Activated gamma-delta T cell (primary cell): ENCODE results near the gene GOLT1A.

ENCODE experiments used
- DNase-seq: peaks from one replicate; lab custom pipeline; 2025; lab: John Stamatoyannopoulos, UW

GOLT1A gene

GRCh38 chr1:204192589-204193352 is 21.0 kb downstream of the GOLT1A start:
- no peak for DNase-seq

- DNase-seq, result no peak
These were observed 21.7 kb downstream of the GOLT1A start for GRCh38 chr1:204192046-204192445.

- DNase-seq, result no peak
These were observed 22.3 kb downstream of the GOLT1A start for GRCh38 chr1:204191456-204191855.

- DNase-seq, result no peak
These were observed 23.3 kb downstream of the GOLT1A start for GRCh38 chr1:204190212-204191211.

GRCh38 chr1:204188959-204189639 is 24.7 kb downstream of the GOLT1A start:
- DNase-seq, result no peak

GRCh38 chr1:204186597-204186996 is 27.2 kb downstream of the GOLT1A start:
- no peak for DNase-seq

- DNase-seq, result no peak
These were observed 32.7 kb downstream of the GOLT1A start for GRCh38 chr1:204181116-204181515.

- no peak for DNase-seq
These were observed 33.7 kb downstream of the GOLT1A start for GRCh38 chr1:204180133-204180532.

- DNase-seq, result no peak
These were observed 35.1 kb downstream of the GOLT1A start for GRCh38 chr1:204178487-204179281.

- DNase-seq, result no peak
These were observed 36.7 kb downstream of the GOLT1A start for GRCh38 chr1:204177133-204177532.

- DNase-seq, result no peak
These were observed 37.7 kb downstream of the GOLT1A start for GRCh38 chr1:204176049-204176448.

- DNase-seq, result no peak
These were observed 38.8 kb downstream of the GOLT1A start for GRCh38 chr1:204174958-204175357.

GRCh38 chr1:204172404-204173029 is 41.3 kb downstream of the GOLT1A start:
- no peak for DNase-seq

GRCh38 chr1:204171751-204172178 is 42.0 kb downstream of the GOLT1A start:
- no peak for DNase-seq

GRCh38 chr1:204170494-204171155 is 43.2 kb downstream of the GOLT1A start:
- DNase-seq, result no peak

- no peak for DNase-seq
These were observed 43.9 kb downstream of the GOLT1A start for GRCh38 chr1:204169858-204170257.

- no peak for DNase-seq
These were observed 46.1 kb downstream of the GOLT1A start for GRCh38 chr1:204167730-204168129.

- DNase-seq, result no peak
These were observed 47.6 kb downstream of the GOLT1A start, which contains the start of gene REN for GRCh38 chr1:204166219-204166618. TSS of gene REN (minus strand) at chr1:204166337. CDS start at chr1:204166293, 44 bp downstream.

GRCh38 chr1:204162494-204163074 is 51.2 kb downstream of the GOLT1A start:
- DNase-seq, result peak; percentile 41
